Osteocyte (in vitro differentiated cells): ENCODE data around the gene ETV5. TPM values are rescaled to one million over a fixed set of nuclear protein-coding genes. Genes with fewer than 3 reads are reported as not detected.

Experiments
- DNase-seq: peaks from one replicate; pipeline ENCODE4 v3.0.0; 2021; ENCODE audit warnings: mixed read lengths; ENCODE audit not compliant: unreplicated experiment; ENCODE audit errors: extremely low spot score
- H3K27ac Mint-ChIP-seq: one replicate; pipeline ENCODE4 v1.8.0; 2021; ENCODE audit warnings: mild to moderate bottlenecking, mixed read lengths; ENCODE audit not compliant: unreplicated experiment
- H3K27me3 Mint-ChIP-seq: one replicate; pipeline ENCODE4 v1.8.0; 2021; ENCODE audit warnings: mixed read lengths; ENCODE audit not compliant: unreplicated experiment
- H3K36me3 Mint-ChIP-seq: one replicate; pipeline ENCODE4 v1.8.0; 2021; ENCODE audit warnings: mixed read lengths; ENCODE audit not compliant: unreplicated experiment
- H3K4me1 Mint-ChIP-seq: one replicate; pipeline ENCODE4 v1.8.0; 2021; ENCODE audit warnings: mixed read lengths; ENCODE audit not compliant: unreplicated experiment
- H3K4me3 Mint-ChIP-seq: one replicate; pipeline ENCODE4 v1.8.0; 2021; ENCODE audit warnings: mild to moderate bottlenecking, moderate library complexity, mixed read lengths; ENCODE audit not compliant: unreplicated experiment
- H3K9me3 Mint-ChIP-seq: one replicate; pipeline ENCODE4 v1.8.0; 2021; ENCODE audit warnings: mixed read lengths; ENCODE audit not compliant: unreplicated experiment
- total RNA-seq: library from RNA; stranded (reverse); gene quantifications from 2 replicates; pipeline ENCODE4 v1.2.1, GENCODE V29; 2021
- TF ChIP-seq, protein P1 (sequence below): fragments of 200-600 bp; sonication (generic); IDR thresholded peaks from 2 replicates; pipeline ENCODE4 v1.5.0; 2021; ENCODE audit warnings: antibody characterized with exemption, mild to moderate bottlenecking, moderate library complexity

ETV5 gene
- total RNA-seq, 1 donor from 2014 or later = 63.6 TPM

DNA sequence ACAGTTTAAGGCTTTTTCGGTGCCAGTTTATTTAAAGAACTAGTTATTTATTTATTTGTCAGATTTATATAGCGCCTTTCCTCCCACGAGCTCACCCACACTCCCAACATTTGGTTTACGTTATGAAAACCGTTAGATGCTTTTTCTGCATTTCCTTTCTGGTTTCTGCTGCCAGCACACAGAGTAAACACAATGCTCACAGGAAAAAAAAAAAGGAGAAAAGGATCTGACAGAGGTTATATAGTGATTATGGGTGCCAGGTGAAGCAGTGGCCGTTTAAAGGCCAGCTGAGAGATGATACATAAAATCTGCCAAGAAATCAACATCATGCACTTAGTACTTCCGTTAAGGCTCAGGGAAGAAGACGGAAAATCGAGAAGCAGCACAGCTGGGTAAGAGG lies 37.9 kb downstream of the ETV5 start:
- Mint-ChIP-seq H3K9me3 (peaks cover 8% of the 10 kb centered on the region), H3K27me3 (no peaks in the 10 kb centered on the region), H3K27ac (no peak overlapping the region), H3K4me3 (no peak overlapping the region), H3K4me1 (peaks cover 5% of the 10 kb centered on the region), H3K36me3 (peaks cover 45% of the 10 kb centered on the region)
- TF ChIP-seq, protein P1, sequence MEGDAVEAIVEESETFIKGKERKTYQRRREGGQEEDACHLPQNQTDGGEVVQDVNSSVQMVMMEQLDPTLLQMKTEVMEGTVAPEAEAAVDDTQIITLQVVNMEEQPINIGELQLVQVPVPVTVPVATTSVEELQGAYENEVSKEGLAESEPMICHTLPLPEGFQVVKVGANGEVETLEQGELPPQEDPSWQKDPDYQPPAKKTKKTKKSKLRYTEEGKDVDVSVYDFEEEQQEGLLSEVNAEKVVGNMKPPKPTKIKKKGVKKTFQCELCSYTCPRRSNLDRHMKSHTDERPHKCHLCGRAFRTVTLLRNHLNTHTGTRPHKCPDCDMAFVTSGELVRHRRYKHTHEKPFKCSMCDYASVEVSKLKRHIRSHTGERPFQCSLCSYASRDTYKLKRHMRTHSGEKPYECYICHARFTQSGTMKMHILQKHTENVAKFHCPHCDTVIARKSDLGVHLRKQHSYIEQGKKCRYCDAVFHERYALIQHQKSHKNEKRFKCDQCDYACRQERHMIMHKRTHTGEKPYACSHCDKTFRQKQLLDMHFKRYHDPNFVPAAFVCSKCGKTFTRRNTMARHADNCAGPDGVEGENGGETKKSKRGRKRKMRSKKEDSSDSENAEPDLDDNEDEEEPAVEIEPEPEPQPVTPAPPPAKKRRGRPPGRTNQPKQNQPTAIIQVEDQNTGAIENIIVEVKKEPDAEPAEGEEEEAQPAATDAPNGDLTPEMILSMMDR = no peak
- no peak for DNase-seq

DNA sequence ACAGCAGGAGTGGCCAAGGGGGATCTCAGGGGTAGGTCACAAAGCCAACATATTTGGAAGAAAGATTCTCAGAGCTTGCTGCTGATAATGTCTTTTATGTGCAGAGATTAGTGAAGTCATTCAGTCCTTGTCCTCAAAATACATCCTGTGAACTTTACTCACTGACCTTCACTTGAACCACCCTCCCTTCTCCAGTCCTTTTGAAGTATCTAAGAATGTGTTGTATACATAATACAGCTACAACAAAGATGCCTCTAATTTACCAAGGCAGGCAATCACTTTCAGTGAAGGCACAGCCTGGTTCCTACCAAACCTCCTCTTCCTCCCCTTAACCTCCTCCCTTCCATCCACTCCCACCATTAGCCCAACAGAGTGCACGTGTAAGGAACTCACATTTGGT lies 38.3 kb downstream of the ETV5 start:
- no peak for DNase-seq
- peaks cover 5% of the 10 kb centered on the region for H3K4me1 Mint-ChIP-seq
- TF ChIP-seq, protein P1 = no peak
- H3K36me3 Mint-ChIP-seq = peaks cover 44% of the 10 kb centered on the region
- no peaks in the 10 kb centered on the region for H3K27me3 Mint-ChIP-seq
- H3K9me3 Mint-ChIP-seq = peaks cover 7% of the 10 kb centered on the region
- no peak overlapping the region for H3K27ac Mint-ChIP-seq
- H3K4me3 Mint-ChIP-seq = no peak overlapping the region

- no peaks in the 10 kb centered on the region for H3K27me3 Mint-ChIP-seq
- TF ChIP-seq, protein P1 = no peak
- no peak overlapping the region for H3K27ac Mint-ChIP-seq
- no peak overlapping the region for H3K4me3 Mint-ChIP-seq
- peaks cover 5% of the 10 kb centered on the region for H3K4me1 Mint-ChIP-seq
- H3K9me3 Mint-ChIP-seq = peaks cover 2% of the 10 kb centered on the region
- DNase-seq = no peak
- H3K36me3 Mint-ChIP-seq = peaks cover 43% of the 10 kb centered on the region
Measured at GRCh38 chr3:186070133-186070532, 38.8 kb downstream of the ETV5 start.

- no peak for DNase-seq
- Mint-ChIP-seq H3K9me3 (no peaks in the 10 kb centered on the region), H3K4me1 (peaks cover 5% of the 10 kb centered on the region), H3K27me3 (no peaks in the 10 kb centered on the region), H3K4me3 (no peak overlapping the region), H3K36me3 (peaks cover 41% of the 10 kb centered on the region), H3K27ac (no peak overlapping the region)
- TF ChIP-seq, protein P1 = no peak
Measured at GRCh38 chr3:186069199-186069598, 39.7 kb downstream of the ETV5 start.

GRCh38 chr3:186068243-186068552 lies 40.7 kb downstream of the ETV5 start:
- no peak overlapping the region for H3K27ac Mint-ChIP-seq
- peaks cover 5% of the 10 kb centered on the region for H3K4me1 Mint-ChIP-seq
- no peak overlapping the region for H3K4me3 Mint-ChIP-seq
- H3K36me3 Mint-ChIP-seq = peaks cover 42% of the 10 kb centered on the region
- DNase-seq = no peak
- H3K27me3 Mint-ChIP-seq = no peaks in the 10 kb centered on the region
- H3K9me3 Mint-ChIP-seq = no peaks in the 10 kb centered on the region
- TF ChIP-seq, protein P1 = no peak
